HG03457 (cell line): ENCODE data around the gene KLF6.

Experiments
- ATAC-seq: cut with Tn5 transposase; IDR thresholded peaks from one replicate; pipeline ENCODE4 v1.9.1; 2021; ENCODE audit warnings: moderate number of reproducible peaks; ENCODE audit not compliant: unreplicated experiment

KLF6 gene

DNA sequence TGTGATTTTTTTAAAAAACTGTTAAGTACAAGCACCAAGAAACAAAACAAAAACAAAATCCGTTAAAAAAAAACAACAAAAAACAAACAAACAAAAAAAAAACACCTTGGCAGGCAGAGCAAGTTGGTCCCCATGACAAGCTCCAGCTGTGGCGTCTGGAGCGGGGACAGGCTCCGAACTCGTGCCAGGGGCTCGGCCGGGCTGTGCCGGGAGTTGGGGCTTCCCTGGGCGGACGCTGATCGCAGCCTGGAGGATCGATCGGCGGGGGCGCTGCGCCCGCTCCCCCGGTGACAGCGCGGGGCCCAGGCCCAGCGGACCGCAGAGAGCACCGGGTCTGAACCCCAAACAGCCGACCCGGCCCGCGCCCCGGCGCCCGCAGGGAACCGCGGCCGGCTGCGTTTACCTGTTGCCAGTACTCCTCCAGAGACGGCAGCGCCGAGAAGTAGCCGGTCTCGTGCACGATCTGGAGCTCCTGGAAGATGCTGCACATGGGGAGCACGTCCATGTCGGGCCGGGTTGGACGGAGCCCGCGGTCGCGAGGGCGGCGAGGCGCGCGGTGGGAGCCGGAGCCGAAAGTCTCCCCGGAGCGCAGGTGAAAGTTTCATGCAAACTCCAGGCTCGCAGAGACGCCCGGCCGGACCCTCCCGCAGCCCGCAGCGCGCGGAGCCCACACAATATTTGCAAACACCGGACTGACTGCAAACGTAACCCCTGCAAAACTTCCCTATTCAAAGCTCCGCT is at the start of gene KLF6:
Gene KLF6, minus strand, starts transcription at position 700 of the 741 bp plus-strand sequence. Its CDS starts 195 bp downstream, at position 505.
- ATAC-seq: peak; percentile 0

DNA sequence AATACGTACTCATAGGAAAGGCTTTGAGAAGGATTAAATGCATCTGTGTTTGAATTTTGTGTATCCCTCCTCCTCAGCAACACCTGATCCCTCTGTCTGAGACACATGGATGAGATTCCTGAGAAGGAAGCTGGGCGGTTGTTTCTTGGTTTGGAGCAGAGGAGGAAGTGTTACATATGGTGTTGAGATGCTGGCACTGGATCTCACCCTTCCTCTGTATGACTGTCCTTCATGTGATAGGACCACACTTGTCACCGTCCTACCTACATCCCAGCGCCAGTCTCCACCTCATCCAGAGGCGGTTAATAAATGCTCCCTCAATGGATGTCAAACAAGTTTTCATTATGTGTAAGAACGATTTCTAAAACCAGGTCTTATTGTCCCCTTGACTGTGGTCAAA is 49.4 kb upstream of the KLF6 start:
- no peak for ATAC-seq

DNA sequence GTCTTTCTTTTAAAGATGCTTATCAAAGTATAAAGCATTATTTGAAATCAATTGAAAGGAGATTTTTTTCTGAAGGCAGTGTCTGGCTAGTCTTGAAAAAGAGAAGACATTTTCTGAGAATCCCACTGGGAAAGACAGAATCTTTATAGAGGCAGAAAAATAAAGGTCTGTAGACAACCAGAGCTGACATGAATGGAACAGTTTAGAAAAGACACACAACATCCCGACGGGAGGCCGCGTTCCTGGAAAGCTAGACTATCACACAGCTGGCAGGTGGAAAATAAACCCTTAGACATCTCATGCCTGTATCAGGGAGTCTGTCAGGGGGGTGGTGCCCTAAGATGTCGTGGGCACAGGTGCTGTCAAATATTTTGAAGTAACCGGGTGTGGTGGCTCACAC is 48.0 kb upstream of the KLF6 start:
- no peak for ATAC-seq

DNA sequence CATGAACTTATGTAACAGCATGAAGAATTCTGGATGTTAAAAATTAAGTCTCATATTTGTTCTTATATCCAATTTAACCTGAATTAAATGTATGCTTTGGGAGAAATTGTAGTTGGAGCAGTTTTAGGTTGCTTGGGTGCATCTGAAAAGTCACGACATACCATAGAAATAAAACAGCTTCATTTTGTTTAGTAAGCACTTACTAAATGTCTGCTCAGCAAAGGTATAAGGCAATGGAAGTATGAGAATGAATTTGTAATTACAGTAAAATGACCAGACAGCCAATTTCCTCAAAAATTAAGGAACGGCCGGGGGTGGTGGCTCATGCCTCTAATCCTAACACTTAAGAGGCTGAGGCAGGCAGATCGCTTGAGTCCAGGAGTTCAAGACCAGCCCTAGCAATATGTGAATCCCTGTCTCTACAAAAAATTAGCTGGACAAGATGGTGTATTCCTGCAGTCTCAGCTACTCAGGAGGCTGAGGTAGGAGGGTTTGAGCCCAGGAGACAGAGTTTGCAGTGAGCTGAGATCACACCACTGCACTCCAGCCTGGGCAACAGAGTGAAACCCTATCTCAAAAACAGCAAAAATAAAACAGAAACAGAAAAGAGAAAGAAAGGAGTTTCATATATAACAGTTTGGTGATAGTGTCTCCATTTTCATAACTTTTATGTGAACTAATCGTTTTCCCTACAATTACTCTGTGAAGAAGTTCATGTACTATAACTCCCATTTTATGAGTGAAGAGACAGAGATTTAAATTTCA is 47.2 kb upstream of the KLF6 start:
- no peak for ATAC-seq

DNA sequence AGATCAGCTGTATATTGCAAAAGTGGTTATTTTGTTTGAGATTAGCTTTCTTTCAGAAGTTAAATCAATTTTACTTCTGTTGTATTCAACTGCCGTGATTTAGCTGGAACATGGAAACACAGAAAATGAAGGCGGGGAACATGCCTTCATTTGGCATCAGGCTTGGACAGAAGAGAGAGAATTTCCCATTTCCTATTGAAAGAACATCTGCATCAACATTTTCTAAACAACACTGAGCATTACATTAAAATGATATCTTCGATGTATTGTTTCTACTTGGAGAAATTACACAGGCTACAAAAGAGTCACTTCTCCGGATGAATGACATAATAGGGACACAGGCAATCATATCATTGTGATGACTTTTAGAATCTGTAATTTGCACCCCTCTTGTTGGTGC is 46.6 kb upstream of the KLF6 start:
- no peak for ATAC-seq

DNA sequence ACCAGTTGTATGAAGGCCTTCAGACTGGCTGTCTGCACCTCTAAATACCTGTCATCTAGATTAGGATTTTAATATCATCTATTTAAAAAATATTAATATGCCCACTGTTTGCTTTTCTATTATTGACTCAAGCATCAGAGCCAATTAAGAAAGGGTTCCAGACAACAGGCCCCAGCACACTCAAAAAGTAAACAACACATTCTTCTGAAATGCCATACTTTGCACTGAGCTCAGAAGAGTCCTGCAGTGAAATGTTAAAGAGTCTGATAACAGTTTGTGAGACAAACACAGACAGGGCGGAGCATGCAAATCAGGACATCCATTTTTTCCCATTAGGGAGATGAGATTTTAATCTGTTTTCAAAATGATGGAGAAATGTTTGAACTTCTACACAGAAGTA is 45.9 kb upstream of the KLF6 start:
- ATAC-seq: no peak

DNA sequence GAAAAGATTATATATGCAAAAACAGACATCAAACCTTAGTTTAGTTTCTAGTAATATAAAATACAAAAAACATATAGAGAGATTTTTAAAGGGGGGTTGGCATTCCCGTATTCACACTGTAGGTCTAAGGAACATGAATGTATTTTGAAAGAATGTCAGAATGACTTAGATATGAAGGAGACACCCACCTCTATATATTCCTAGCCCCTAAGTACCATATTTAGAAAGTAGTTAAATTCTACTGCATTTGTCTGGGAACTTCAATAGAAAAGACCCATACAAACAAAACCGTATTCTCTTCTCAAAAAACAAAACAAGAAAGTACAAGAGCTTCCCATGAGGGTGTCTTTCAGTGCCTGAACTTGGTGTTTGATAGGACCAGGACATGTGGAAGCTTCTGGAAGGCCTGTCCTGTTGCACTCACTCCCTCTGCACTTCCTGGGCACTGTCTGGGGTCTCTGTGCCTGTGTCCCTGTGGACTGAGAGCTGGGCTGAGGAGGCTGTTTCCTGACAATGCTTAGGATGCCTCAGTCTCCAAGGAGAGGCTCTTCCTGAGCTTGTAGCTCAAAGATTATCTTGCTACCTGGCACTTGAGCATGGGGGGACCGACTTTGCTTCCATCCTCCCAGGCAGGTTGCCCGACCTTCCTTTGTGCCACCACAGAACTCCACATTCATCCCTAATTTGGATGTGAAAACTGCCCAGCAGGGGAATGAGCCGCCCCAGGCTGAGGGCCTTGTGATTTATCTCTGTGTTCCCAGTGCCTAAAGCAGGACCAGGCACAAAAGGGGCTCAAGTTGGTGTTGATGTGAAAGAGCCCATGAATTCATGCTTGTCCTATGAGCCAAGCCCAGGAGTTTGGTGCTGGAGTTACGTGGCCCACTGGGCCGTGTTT is 44.4 kb upstream of the KLF6 start:
- ATAC-seq: no peak

DNA sequence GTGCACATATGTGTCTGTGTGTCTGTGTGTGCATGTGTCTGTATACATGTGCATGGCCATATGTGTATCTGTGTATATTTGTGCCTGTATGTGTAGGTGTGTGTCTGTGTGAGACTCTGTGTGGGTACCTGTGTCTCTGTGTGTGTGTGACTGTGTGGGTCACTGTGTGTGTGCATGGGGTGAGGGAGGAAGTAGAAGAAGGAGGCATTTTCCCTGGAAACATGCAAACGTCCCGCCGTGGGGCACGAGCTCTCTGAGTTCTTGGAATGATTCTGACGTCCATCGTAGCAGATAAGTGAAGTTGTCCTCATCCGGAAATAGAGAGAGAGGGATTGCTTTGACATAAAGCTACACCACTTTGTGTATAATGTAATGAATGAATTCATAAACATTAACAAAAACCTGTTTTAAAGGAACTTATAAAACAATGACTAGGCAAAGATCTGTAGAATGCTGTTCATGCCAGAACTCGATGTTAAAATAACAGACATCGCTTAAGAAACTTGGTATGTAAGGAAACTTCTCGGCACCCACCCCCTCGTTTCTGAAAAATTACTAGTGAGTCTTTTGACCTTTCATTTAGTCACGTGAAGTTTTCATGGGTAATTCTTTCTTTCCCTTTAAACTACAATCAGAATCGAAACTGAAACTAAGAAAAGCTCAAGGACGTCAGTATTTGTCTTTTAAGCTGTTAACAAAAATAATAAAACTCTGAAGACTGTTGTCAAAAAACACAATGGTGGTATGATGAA is 43.6 kb upstream of the KLF6 start:
- no peak for ATAC-seq

DNA sequence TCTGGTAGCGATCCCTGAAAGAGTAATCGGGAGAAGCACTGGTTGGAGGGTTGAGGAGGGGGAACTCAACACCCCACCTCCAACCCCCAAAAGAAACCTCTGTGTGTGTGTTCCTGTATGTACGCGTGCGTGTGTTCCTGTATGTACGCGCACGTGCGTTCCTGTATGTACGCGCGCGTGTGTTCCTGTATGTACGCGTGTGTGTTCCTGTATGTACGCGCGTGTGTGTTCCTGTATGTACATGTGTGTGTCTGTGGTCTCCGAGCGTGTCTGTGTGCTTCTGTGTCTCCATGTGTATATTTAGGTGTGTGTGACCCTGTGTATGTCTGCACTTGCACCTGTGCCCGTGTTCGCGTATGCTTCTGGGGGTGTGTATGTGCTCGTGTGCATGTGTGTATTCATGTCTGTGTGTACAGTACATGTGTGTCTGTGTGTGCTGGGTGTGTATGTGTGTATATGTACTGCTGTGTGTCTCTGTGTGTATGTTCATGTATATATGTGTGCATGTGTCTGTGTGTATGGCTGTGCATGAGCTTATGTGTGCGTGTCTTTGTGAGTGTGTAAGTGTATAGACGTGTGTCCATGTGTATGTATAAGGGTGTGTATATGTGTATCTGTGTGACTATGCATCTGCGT is 42.9 kb upstream of the KLF6 start:
- ATAC-seq: no peak

DNA sequence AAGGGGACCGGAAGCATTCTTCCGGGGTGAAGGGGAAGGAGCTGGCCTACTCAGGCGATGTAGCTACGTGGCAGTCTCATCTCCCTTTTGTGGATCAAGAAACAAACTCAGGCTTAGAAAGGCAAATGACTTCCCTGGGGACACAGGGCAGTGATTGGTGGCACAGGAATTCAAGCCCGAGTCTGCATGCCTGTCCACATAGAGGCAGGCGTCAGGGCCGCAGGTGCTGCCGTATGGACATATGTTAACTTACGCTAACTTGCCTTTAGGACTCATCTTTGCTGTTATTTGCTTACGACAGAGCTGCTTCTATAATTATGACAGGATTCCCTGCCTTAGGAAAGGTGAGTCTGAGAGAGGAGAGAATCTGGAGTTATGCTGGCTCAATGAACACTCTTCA is 42.3 kb upstream of the KLF6 start:
- ATAC-seq: no peak

DNA sequence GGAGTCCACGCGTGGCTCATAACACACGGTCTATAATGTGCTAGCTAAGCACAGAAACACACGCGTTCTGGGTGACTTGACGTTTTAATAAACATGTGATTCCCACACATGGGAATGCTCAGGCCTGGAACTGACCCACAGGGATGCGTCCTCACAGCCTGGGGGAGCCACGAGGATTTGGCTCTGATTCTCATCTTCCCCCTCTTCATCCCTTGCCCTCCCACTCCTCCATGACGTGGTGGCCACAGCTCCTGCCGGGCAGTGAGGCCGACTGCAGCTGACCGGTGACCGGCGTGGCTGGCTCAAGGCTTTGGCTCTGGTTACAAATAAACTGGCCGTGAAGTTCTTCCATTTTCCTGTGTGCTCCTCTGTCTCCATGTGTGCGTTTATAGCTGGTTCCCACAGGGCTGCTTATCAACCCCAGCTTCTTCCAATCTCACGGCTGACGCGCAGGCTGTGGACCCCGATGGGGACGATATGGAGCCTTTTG is 40.9 kb upstream of the KLF6 start:
- ATAC-seq: no peak

DNA sequence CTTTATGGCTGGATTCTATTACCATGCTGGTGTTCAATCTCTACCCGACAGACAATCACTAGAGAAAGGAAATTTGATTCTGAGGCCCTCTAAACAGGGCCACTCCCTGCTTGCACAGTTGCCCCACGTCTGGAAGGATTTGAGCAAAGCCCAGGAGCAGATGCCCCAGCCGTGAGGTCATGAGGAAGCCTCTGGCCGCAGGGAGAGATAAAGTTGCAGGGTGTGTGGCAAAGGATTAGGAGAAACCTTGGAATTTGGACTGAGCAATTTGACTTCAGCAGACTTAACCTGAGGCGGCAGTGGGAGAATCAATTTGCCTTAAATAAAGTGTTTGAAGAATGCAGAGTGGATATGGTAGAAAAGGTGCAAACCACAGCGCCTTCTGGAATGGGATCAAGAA is 40.2 kb upstream of the KLF6 start:
- no peak for ATAC-seq

DNA sequence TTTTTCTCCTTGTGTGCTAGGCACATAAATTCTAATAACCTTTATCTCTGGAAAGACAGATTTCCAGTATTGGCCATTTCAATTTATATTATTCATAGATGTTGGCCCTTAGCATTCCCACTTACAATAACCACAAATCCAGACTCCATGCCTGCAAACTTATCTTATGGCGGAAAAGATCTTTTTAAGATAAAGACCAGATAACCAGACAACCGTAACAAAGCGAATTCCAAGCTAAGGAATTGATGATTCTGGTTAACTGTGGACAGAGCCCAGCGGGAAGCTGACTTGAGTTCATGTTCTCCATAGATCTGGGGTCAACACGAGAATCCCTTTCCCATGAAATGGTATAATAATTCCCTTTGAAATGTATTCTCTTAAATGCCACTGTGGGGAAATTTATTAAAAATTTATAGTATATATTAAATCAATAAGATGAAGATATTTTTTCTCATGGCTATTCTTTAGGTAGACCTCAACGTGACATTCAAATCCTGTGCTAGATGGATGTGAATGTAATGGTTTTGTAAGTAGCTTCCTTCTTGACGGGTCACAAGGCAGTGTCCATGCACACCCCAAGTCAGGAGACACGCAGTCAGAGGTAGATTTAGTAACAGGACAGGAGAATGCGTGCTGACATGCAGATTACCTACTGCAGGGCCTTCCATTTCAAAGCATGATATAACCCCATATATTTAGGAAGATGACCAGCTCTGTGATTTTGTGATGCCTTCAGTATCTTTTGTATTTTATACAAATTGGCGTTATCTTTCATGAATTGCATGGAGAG is 37.7 kb upstream of the KLF6 start:
- no peak for ATAC-seq

DNA sequence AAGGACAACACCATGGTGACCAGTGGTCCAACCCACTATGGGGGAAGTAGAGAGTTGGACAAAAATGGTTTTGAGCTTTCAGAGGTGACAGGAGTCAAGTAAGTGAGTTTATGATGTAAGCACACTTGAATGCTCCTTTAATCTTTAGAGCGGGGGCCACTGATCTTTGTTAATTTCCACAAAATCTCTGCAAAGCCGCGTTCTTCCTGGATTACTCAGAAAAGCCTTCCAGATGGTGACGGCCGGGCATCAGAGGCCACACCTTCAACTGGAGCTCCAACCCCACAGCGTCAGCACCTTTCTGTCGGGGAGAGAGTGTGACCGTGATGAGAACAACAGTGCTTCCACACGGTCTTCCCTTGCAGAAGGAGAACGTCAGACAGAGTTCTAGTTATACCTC is 35.2 kb upstream of the KLF6 start:
- no peak for ATAC-seq

DNA sequence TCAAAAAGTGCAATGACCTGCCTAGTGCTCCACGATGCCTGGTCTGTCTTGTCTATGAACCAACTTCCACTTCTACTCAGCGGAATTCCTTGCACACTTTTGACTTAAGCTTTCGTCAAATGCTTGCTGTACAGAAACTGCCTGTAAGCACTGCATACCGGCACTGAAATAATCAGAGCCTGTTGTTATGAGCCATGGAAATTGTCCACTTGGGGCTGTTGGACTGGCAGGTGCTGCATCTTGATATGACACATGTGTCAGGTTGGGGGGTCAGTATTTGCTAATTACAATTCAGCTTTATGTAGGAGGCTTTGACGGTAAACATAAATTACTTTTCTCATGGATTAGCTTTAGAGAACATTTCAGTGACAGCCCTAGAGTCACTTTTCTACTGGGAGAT is 32.0 kb upstream of the KLF6 start:
- ATAC-seq: no peak

DNA sequence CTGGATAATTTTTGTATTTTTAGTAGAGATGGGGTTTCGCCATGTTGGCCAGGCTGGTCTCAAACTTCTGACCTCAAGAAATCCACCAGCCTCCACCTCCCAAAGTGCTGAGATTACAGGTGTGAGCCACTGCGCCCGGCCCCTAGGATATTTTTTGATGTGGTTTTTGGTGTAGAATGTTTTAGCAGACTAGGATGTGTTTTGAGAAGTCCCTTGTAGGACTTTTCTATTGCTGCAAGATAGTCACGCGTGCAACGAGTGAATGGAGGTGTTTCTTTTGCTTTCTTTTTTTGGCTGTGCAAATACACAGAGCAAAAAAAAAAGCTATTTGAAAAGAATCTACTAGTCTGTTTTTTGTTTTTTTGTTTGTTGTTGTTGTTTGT is 29.8 kb upstream of the KLF6 start:
- ATAC-seq: no peak

DNA sequence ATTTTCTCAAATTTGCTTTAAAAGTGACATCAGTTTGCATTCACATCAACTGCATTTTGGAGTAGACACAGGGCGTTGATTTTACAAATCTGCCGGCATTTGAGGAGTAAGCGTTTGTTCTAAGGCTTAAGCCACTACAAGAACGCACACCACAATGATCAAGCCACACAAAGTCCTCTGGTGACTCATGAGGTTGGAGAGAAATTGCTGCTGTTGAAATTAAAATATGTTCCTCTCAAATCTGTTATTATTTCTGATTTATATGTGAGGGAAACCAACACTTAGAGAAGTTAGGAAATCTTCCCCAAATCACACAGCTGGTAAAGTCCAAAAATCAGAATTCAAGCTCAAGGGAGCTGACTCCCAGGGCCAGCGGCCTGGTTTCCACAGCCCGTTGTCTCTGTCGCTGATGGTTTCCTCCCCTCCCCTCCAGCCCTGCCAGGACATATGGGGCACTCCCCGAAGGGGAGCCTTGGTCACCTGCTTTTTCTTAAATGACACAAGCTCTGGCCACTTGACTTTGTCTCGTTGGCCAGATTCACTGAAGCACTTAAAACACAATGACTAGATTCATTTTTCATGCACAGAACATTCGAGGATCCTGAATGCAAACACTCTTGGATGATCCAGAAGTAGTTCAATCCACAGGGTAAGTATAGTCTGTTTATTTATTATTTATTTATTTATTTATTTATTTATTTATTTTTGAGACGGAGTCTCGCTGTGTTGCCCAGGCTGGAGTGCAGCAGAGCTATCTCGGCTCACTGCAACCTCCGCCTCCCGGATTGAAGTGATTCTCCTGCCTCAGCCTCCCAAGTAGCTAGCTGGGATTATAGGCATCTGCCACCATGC is 29.2 kb upstream of the KLF6 start:
- ATAC-seq: no peak

DNA sequence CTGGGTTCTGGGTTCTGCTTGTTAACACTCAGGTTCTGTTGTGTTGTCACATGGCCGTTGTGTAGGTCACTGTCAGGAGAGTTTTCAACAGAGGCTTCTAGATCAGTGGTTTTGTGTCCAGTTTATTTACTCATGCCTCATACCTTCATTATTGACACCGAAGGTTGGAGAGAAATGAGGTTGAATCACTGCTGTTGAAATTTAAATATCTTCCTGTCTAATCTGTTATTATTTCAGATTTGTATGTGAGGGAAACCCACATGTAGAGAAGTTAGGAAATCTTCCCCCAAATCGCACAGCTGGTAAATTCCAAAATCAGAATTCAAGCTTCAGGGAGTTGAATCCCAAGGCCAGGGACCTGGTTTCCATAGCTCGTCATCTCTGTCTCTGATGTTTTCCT is 28.3 kb upstream of the KLF6 start:
- no peak for ATAC-seq

DNA sequence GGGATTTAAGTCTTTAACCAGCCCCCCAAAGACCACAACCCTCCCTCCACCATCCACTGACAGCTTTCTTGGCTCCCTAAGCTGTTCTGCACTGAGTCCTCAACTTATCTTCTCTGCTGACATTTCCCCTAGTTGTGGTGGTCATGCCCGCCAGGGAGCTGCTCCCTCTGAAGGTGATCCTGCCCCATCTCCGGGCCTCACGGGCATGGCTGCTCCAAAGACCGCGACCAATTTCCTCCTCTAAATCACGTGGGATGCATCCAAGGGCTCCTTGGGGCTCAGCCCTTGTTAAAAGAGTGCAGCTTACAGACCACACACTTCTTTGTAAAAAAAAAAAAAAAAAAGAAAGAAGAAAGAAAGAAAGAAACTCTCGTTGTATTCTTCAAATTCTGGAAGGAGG is 27.1 kb upstream of the KLF6 start:
- no peak for ATAC-seq
